HG03354 (cell line): ENCODE results near the gene IL11RA.
A peak's percentile ranks its signal among the peaks of the same experiment; 100 is the strongest.
"Not testable (repeated sequence)": the region's sequence is repeated elsewhere in the genome, so short reads cannot be mapped to it uniquely, and the experiment has no call there.

ENCODE experiments used
- ATAC-seq: cut with Tn5 transposase; IDR thresholded peaks from one replicate; pipeline ENCODE4 v1.9.1; 2021; ENCODE audit warnings: mild to moderate bottlenecking; ENCODE audit not compliant: unreplicated experiment, poor library complexity, severe bottlenecking

IL11RA gene

GRCh38 chr9:34628656-34629490 is 23.1 kb upstream of the IL11RA start, which contains the start of gene ARID3C:
Gene ARID3C (minus strand): TSS chr9:34629066. CDS start chr9:34628014, 1,052 bp downstream.
- ATAC-seq, result no peak

GRCh38 chr9:34629491-34629808 is 22.5 kb upstream of the IL11RA start:
- no peak for ATAC-seq

- no peak for ATAC-seq
Measured at GRCh38 chr9:34630402-34631154, 21.4 kb upstream of the IL11RA start.

- no peak for ATAC-seq
Measured at GRCh38 chr9:34633166-34633565, 18.8 kb upstream of the IL11RA start.

GRCh38 chr9:34633851-34634550 is 18.0 kb upstream of the IL11RA start:
- ATAC-seq, result peak; percentile 44

GRCh38 chr9:34634551-34635248 is 17.3 kb upstream of the IL11RA start:
- ATAC-seq, result no peak

- ATAC-seq, result no peak
Measured at GRCh38 chr9:34635556-34635955, 16.4 kb upstream of the IL11RA start.

- peak; percentile 2 for ATAC-seq
Measured at GRCh38 chr9:34636791-34637355, 15.1 kb upstream of the IL11RA start.

GRCh38 chr9:34637356-34638137 is 14.4 kb upstream of the IL11RA start, which contains the start of gene SIGMAR1:
Gene SIGMAR1 (minus strand): TSS chr9:34637787. CDS start chr9:34637697, 90 bp downstream.
- peak; percentile 86 for ATAC-seq

- ATAC-seq, result no peak
Measured at GRCh38 chr9:34638138-34638445, 13.9 kb upstream of the IL11RA start.

GRCh38 chr9:34639322-34639721 is 12.7 kb upstream of the IL11RA start:
- ATAC-seq, result not testable (repeated sequence)

GRCh38 chr9:34642679-34643078 is 9.3 kb upstream of the IL11RA start:
- ATAC-seq, result no peak

GRCh38 chr9:34644766-34645314 is 7.1 kb upstream of the IL11RA start:
- no peak for ATAC-seq

- ATAC-seq, result peak; percentile 92
Measured at GRCh38 chr9:34646211-34647083, 5.5 kb upstream of the IL11RA start, which contains the start of gene GALT. Gene GALT (plus strand): TSS chr9:34646675. CDS start chr9:34646705, 30 bp downstream.

- no peak for ATAC-seq
Measured at GRCh38 chr9:34647084-34647403, 4.9 kb upstream of the IL11RA start.

- no peak for ATAC-seq
Measured at GRCh38 chr9:34647651-34648050, 4.3 kb upstream of the IL11RA start.

- no peak for ATAC-seq
Measured at GRCh38 chr9:34648673-34649072, 3.3 kb upstream of the IL11RA start.

GRCh38 chr9:34650816-34651215 is 1.2 kb upstream of the IL11RA start:
- no peak for ATAC-seq
